ENCODE measurements around the gene PLEKHA5. TPM values are rescaled to one million over a fixed set of nuclear protein-coding genes. Genes with fewer than 3 reads are reported as not detected.
"Not testable (repeated sequence)": the region's sequence is repeated elsewhere in the genome, so short reads cannot be mapped to it uniquely, and the experiment has no call there.

The PLEKHA5 gene
- total and polyA plus RNA-seq, 4 donors = 4.9 to 88.5 (median 20.9) TPM

DNA sequence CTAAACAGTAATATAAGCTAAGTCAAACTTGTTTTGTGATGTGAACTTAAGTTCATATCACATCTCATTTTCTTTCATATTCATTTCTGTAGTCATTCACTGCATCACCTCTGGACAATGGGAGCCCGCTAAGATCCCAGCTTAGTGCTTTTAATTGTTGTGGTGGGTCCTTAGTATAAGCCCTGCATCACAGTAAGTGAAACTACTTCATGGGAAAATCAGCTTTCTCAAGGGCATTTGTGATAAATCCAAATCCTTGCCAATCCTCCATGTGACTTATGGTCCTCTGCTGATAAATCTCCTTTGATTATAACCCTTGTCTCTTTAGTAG is 98.3 kb downstream of the PLEKHA5 start:
- DNase-seq (no peak), ATAC-seq (ENCODE audit: insufficient read depth, low FRiP score) (no peak)
- Histone ChIP-seq H3K4me3 (no peak overlapping the region), H3K36me3 (ENCODE audit: control insufficient read depth in 4 of 4, insufficient read depth in 4 of 4, low read length in 4 of 4) (peaks cover 0 to 4% (median 0%) of the 10 kb centered on the region in 4 donors), H3K27me3 (ENCODE audit: control insufficient read depth in 3 of 3, insufficient read depth in 3 of 3, low read length in 2 of 3) (no peaks in the 10 kb centered on the region), H3K9me3 (ENCODE audit: control insufficient read depth in 4 of 4, insufficient read depth in 3 of 4, low read length in 3 of 4) (no peaks in the 10 kb centered on the region), H3K9ac (ENCODE audit: insufficient read depth in 1 of 2, low read length in 2 of 2) (no peak overlapping the region), H3K27ac (ENCODE audit: low read depth in 1 of 2, low read length in 1 of 2) (peak overlapping the region in 1 of 2 donors; percentile 45), H3K4me1 (ENCODE audit: control insufficient read depth in 5 of 5, insufficient read depth in 5 of 5, low read length in 5 of 5) (peaks cover 0 to 11% (median 0%) of the 10 kb centered on the region in 5 donors)
- TF ChIP-seq, protein P1, sequence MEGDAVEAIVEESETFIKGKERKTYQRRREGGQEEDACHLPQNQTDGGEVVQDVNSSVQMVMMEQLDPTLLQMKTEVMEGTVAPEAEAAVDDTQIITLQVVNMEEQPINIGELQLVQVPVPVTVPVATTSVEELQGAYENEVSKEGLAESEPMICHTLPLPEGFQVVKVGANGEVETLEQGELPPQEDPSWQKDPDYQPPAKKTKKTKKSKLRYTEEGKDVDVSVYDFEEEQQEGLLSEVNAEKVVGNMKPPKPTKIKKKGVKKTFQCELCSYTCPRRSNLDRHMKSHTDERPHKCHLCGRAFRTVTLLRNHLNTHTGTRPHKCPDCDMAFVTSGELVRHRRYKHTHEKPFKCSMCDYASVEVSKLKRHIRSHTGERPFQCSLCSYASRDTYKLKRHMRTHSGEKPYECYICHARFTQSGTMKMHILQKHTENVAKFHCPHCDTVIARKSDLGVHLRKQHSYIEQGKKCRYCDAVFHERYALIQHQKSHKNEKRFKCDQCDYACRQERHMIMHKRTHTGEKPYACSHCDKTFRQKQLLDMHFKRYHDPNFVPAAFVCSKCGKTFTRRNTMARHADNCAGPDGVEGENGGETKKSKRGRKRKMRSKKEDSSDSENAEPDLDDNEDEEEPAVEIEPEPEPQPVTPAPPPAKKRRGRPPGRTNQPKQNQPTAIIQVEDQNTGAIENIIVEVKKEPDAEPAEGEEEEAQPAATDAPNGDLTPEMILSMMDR (IDR thresholded peaks at IDR 0.05; ENCODE audit: control extremely low read depth, extremely low read depth) = no peak
- WGBS, 2 donors = 97 to 98% methylated on average over 1 of the region's 1 CpG

GRCh38 chr12:19229021-19229420 is 99.5 kb downstream of the PLEKHA5 start:
- not testable (repeated sequence) for H3K27ac ChIP-seq (ENCODE audit: low read depth in 1 of 2, low read length in 1 of 2); H3K4me3 ChIP-seq; H3K36me3 ChIP-seq (ENCODE audit: control insufficient read depth in 4 of 4, insufficient read depth in 4 of 4, low read length in 4 of 4); H3K9ac ChIP-seq (ENCODE audit: insufficient read depth in 1 of 2, low read length in 2 of 2); DNase-seq; ATAC-seq (ENCODE audit: insufficient read depth, low FRiP score); H3K9me3 ChIP-seq (ENCODE audit: control insufficient read depth in 4 of 4, insufficient read depth in 3 of 4, low read length in 3 of 4); H3K27me3 ChIP-seq (ENCODE audit: control insufficient read depth in 3 of 3, insufficient read depth in 3 of 3, low read length in 2 of 3)
- WGBS, 2 donors = 50 to 83% methylated on average over 6 of the region's 6 CpGs
- H3K4me1 ChIP-seq (ENCODE audit: control insufficient read depth in 5 of 5, insufficient read depth in 5 of 5, low read length in 5 of 5) = peaks cover 0 to 15% (median 4%) of the 10 kb centered on the region in 5 donors

GRCh38 chr12:19230299-19230866 is 100.8 kb downstream of the PLEKHA5 start:
- Histone ChIP-seq H3K36me3 (ENCODE audit: control insufficient read depth in 4 of 4, insufficient read depth in 4 of 4, low read length in 4 of 4) (peaks cover 0 to 4% (median 0%) of the 10 kb centered on the region in 4 donors), H3K9ac (ENCODE audit: insufficient read depth in 1 of 2, low read length in 2 of 2) (no peak overlapping the region), H3K27ac (ENCODE audit: low read depth in 1 of 2, low read length in 1 of 2) (no peak overlapping the region), H3K4me1 (ENCODE audit: control insufficient read depth in 5 of 5, insufficient read depth in 5 of 5, low read length in 5 of 5) (peaks cover 0 to 23% (median 10%) of the 10 kb centered on the region in 5 donors), H3K4me3 (no peak overlapping the region), H3K27me3 (ENCODE audit: control insufficient read depth in 3 of 3, insufficient read depth in 3 of 3, low read length in 2 of 3) (no peaks in the 10 kb centered on the region), H3K9me3 (ENCODE audit: control insufficient read depth in 4 of 4, insufficient read depth in 3 of 4, low read length in 3 of 4) (no peaks in the 10 kb centered on the region)
- TF ChIP-seq, protein P1 (IDR thresholded peaks at IDR 0.05; ENCODE audit: control extremely low read depth, extremely low read depth) = no peak
- DNase-seq = no peak
- no peak for ATAC-seq (ENCODE audit: insufficient read depth, low FRiP score)
- whole genome bisulfite sequencing, 2 donors = 95% methylated on average over 37 of the region's 37 CpGs

DNA sequence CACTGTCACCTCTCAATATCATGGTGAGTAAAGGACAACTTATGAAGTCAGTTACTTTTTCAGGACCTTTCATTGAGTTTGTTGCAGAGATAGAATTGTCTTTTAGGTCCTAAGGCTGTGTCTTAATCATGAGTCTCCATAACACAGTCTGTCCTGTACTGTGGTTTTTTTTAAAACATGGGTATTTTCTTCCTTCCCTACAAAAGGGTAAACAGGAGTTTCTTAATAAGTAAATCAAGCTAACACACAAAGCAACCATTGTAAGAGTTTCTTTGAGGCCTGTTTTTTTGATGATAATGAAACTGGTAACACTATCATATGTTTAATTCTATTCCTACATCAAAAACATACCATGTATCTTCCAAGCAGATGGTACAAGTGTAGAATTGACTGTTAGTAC is 101.4 kb downstream of the PLEKHA5 start:
- TF ChIP-seq, protein P1 (IDR thresholded peaks at IDR 0.05; ENCODE audit: control extremely low read depth, extremely low read depth) = no peak
- DNase-seq (no peak), ATAC-seq (ENCODE audit: insufficient read depth, low FRiP score) (no peak)
- H3K4me1 ChIP-seq (ENCODE audit: control insufficient read depth in 5 of 5, insufficient read depth in 5 of 5, low read length in 5 of 5) = peaks cover 0 to 25% (median 10%) of the 10 kb centered on the region in 5 donors
- no peaks in the 10 kb centered on the region for H3K27me3 ChIP-seq (ENCODE audit: control insufficient read depth in 3 of 3, insufficient read depth in 3 of 3, low read length in 2 of 3)
- H3K9ac ChIP-seq (ENCODE audit: insufficient read depth in 1 of 2, low read length in 2 of 2) = no peak overlapping the region
- peaks cover 0 to 4% (median 0%) of the 10 kb centered on the region in 4 donors for H3K36me3 ChIP-seq (ENCODE audit: control insufficient read depth in 4 of 4, insufficient read depth in 4 of 4, low read length in 4 of 4)
- no peak overlapping the region for H3K27ac ChIP-seq (ENCODE audit: low read depth in 1 of 2, low read length in 1 of 2)
- no peak overlapping the region for H3K4me3 ChIP-seq
- H3K9me3 ChIP-seq (ENCODE audit: control insufficient read depth in 4 of 4, insufficient read depth in 3 of 4, low read length in 3 of 4) = no peaks in the 10 kb centered on the region

Measured in lung (tissue), 12 donors.